HG02840 (cell line): Measurements from ENCODE around the gene CD164L2.
"Not testable (repeated sequence)": the region's sequence is repeated elsewhere in the genome, so short reads cannot be mapped to it uniquely, and the experiment has no call there.

Experiments used
- ATAC-seq: cut with Tn5 transposase; IDR thresholded peaks from one replicate; pipeline ENCODE4 v1.9.1; 2021; ENCODE audit warnings: mild to moderate bottlenecking, moderate library complexity, moderate number of reproducible peaks; ENCODE audit not compliant: unreplicated experiment, low FRiP score

The CD164L2 gene

GRCh38 chr1:27391511-27392095, 8.5 kb upstream of the CD164L2 start:
- ATAC-seq = no peak

- no peak for ATAC-seq
These were observed 5.3 kb upstream of the CD164L2 start for GRCh38 chr1:27388337-27389005.

- not testable (repeated sequence) for ATAC-seq
These were observed 1.7 kb upstream of the CD164L2 start for GRCh38 chr1:27384797-27385196.

GRCh38 chr1:27383661-27384060, 528 bp upstream of the CD164L2 start:
- ATAC-seq = no peak

GRCh38 chr1:27381969-27382762, 967 bp downstream of the CD164L2 start:
- no peak for ATAC-seq

- ATAC-seq = no peak
These were observed 2.1 kb downstream of the CD164L2 start for GRCh38 chr1:27380766-27381733.

- no peak for ATAC-seq
These were observed 2.9 kb downstream of the CD164L2 start for GRCh38 chr1:27380224-27380623.

- ATAC-seq = no peak
These were observed 3.5 kb downstream of the CD164L2 start for GRCh38 chr1:27379564-27380122.

- no peak for ATAC-seq
These were observed 5.2 kb downstream of the CD164L2 start for GRCh38 chr1:27377760-27378495.

- ATAC-seq = no peak
These were observed 8.6 kb downstream of the CD164L2 start, which contains the start of gene FCN3 for GRCh38 chr1:27374362-27375086. Gene FCN3 (minus strand): TSS chr1:27374824. CDS start chr1:27374818, 6 bp downstream.

GRCh38 chr1:27372808-27373690, 10.1 kb downstream of the CD164L2 start:
- no peak for ATAC-seq

- ATAC-seq = no peak
These were observed 10.9 kb downstream of the CD164L2 start for GRCh38 chr1:27372022-27372807.

GRCh38 chr1:27368869-27369582, 14.1 kb downstream of the CD164L2 start:
- no peak for ATAC-seq

- ATAC-seq = no peak
These were observed 15.9 kb downstream of the CD164L2 start for GRCh38 chr1:27367160-27367650.

- ATAC-seq = no peak
These were observed 16.5 kb downstream of the CD164L2 start, which contains the start of gene MAP3K6 for GRCh38 chr1:27366411-27367159. Gene MAP3K6 (minus strand): TSS chr1:27366961. CDS start chr1:27366597, 364 bp downstream.

- no peak for ATAC-seq
These were observed 17.1 kb downstream of the CD164L2 start for GRCh38 chr1:27366113-27366410.
